GM19468 (cell line): ENCODE results near the gene MYO5B.
"Not testable (repeated sequence)": the region's sequence is repeated elsewhere in the genome, so short reads cannot be mapped to it uniquely, and the experiment has no call there.

Experiments
- ATAC-seq: cut with Tn5 transposase; IDR thresholded peaks from one replicate; pipeline ENCODE4 v1.9.1; 2021; ENCODE audit warnings: mild to moderate bottlenecking, moderate library complexity, moderate number of reproducible peaks; ENCODE audit not compliant: unreplicated experiment; ENCODE audit errors: extremely low read depth

MYO5B gene

GRCh38 chr18:49788327-49788898 lies 406.5 kb downstream of the MYO5B start:
- ATAC-seq = peak; percentile 57

- ATAC-seq = no peak
Measured at GRCh38 chr18:49786019-49786720, 408.8 kb downstream of the MYO5B start.

GRCh38 chr18:49784427-49785185 lies 410.3 kb downstream of the MYO5B start:
- ATAC-seq = no peak

- not testable (repeated sequence) for ATAC-seq
Measured at GRCh38 chr18:49783631-49784030, 411.3 kb downstream of the MYO5B start.

GRCh38 chr18:49778826-49779465 lies 416.0 kb downstream of the MYO5B start:
- no peak for ATAC-seq
